CD4-positive, alpha-beta T cell (primary cell): ENCODE results near the gene DNAH2. TPM values are rescaled to one million over a fixed set of nuclear protein-coding genes. Genes with fewer than 3 reads are reported as not detected.

Source experiments
- ATAC-seq: fragments of 200-7000 bp; cut with Tn5 transposase; one replicate; pipeline ENCODE4 v1.10.0; 2022; ENCODE audit warnings: mild to moderate bottlenecking; ENCODE audit not compliant: poor library complexity
- CTCF ChIA-PET: fragments of 350-600 bp; sonication (Branson Sonifier 250); formaldehyde crosslinking; loops from one replicate; lab custom pipeline; 2021; ENCODE audit warnings: antibody characterized with exemption, inconsistent platforms; lab: Charles Lee
- POLR2A ChIA-PET: fragments of 350-600 bp; sonication (Branson Sonifier 250); formaldehyde crosslinking; loops from one replicate; lab custom pipeline; 2021; ENCODE audit warnings: antibody characterized with exemption, inconsistent platforms; lab: Charles Lee
- DNase-seq, 14 experiments: peaks; one replicate each; pipeline ENCODE4 v3.0.0-alpha.2; 2013 to 2020; ENCODE audit warnings: mixed read lengths in 2 of 14
- H3K27ac ChIP-seq, 2 donors: one replicate each; pipeline versions ENCODE4 v1.5.1 to v1.7.0; 2013; ENCODE audit warnings: low read length in 2 of 2, low read depth in 1 of 2, mild to moderate bottlenecking in 1 of 2
- H3K27me3 ChIP-seq, 2 experiments: 1 replicate in 1 of 2; 2 replicates in 1 of 2; pipeline versions ENCODE4 v1.6.1 to v1.7.0; 2013; ENCODE audit warnings: low read length in 2 of 2, control low read depth in 1 of 2, mild to moderate bottlenecking in 1 of 2, moderate library complexity in 1 of 2; ENCODE audit not compliant: insufficient read depth in 2 of 2, control insufficient read depth in 1 of 2
- H3K36me3 ChIP-seq: one replicate; pipeline ENCODE4 v1.6.1; 2013; ENCODE audit warnings: low read length, control low read depth; ENCODE audit not compliant: insufficient read depth
- H3K4me1 ChIP-seq: one replicate; pipeline ENCODE4 v1.6.1; 2013; ENCODE audit warnings: low read length, control low read depth; ENCODE audit not compliant: insufficient read depth
- H3K4me3 ChIP-seq: one replicate; pipeline ENCODE4 v1.5.1; 2013; ENCODE audit warnings: mild to moderate bottlenecking, low read length, moderate library complexity
- H3K9me3 ChIP-seq, 2 experiments: 1 replicate in 1 of 2; 2 replicates in 1 of 2; pipeline versions ENCODE4 v1.6.1 to v1.7.0; 2013; ENCODE audit warnings: low read length in 2 of 2, mild to moderate bottlenecking in 2 of 2, control low read depth in 1 of 2, moderate library complexity in 1 of 2; ENCODE audit not compliant: control insufficient read depth in 1 of 2, insufficient read depth in 1 of 2
- H3K27ac Mint-ChIP-seq: one replicate; pipeline ENCODE4 v1.8.0; 2020; ENCODE audit warnings: mixed read lengths
- H3K27me3 Mint-ChIP-seq: one replicate; pipeline ENCODE4 v1.8.0; 2021; ENCODE audit warnings: mixed read lengths
- H3K36me3 Mint-ChIP-seq: one replicate; pipeline ENCODE4 v1.8.0; 2021; ENCODE audit warnings: low read depth, mixed read lengths
- H3K4me1 Mint-ChIP-seq: one replicate; pipeline ENCODE4 v1.8.0; 2021; ENCODE audit warnings: low read depth, mixed read lengths
- H3K4me3 Mint-ChIP-seq: one replicate; pipeline ENCODE4 v1.8.0; 2020; ENCODE audit warnings: mild to moderate bottlenecking, mixed read lengths
- H3K9me3 Mint-ChIP-seq: one replicate; pipeline ENCODE4 v1.8.0; 2020; ENCODE audit warnings: mixed read lengths
- CTCF ChIP-seq: fragments of 200-600 bp; IDR thresholded peaks from one replicate; pipeline ENCODE4 v1.8.0; 2022; ENCODE audit warnings: antibody characterized with exemption, mild to moderate bottlenecking
- intact Hi-C, 2 experiments: fragments of 100-400 bp; cut with DNase I in 1 of 2; cut with micrococcal nuclease in 1 of 2; formaldehyde crosslinking; loops; one replicate each; pipeline versions ENCODE4 v1.15.1 to v1.9.0; 2023 to 2025; cut with DNase I, micrococcal nuclease
- total RNA-seq, 174 experiments: library from RNA in 2 of 174; stranded (reverse) in 2 of 174; gene quantifications; one replicate each; pipeline ENCODE4 v1.2.3 and lab custom pipeline; 2021 to 2026

DNAH2 gene
- total RNA-seq, 2 experiments from 2014 or later = not detected

- CTCF ChIA-PET = interaction anchor here (1.9 kb wide), 1 partner anchor 11 kb away, joined by 6 read pairs; no protein-coding TSS in a partner anchor
- POLR2A ChIA-PET = interaction anchor here (0.6 to 2.6 kb wide), 4 partner anchors 14 to 276 kb away, joined by 6 to 79 read pairs (median 40); partner anchors contain the start of genes CD68 and KDM6B
- Mint-ChIP-seq H3K36me3 (peaks cover 34% of the 10 kb centered on the region), H3K27ac (no peak overlapping the region), H3K27me3 (no peaks in the 10 kb centered on the region), H3K4me1 (peaks cover 14% of the 10 kb centered on the region), H3K4me3 (no peak overlapping the region), H3K9me3 (no peaks in the 10 kb centered on the region)
- DNase-seq = peak in 2 of 14 experiments; percentile 28 to 34
- peaks cover 54% of the 10 kb centered on the region for H3K4me1 ChIP-seq
- TF ChIP-seq CTCF = no peak
- ATAC-seq = no peak
- no peak overlapping the region for H3K4me3 ChIP-seq
- H3K9me3 ChIP-seq = no peaks in the 10 kb centered on the region
- intact Hi-C loops = loop anchor here in 1 of 2 experiments (2.0 to 10.0 kb wide), 3 partner anchors 13 to 821 kb away; partner anchors contain the start of genes NEURL4 and SLC16A13
- H3K27ac ChIP-seq = no peak overlapping the region
- H3K27me3 ChIP-seq = no peaks in the 10 kb centered on the region
- peaks cover 18% of the 10 kb centered on the region for H3K36me3 ChIP-seq
Measured at GRCh38 chr17:7855660-7856010, 138.1 kb downstream of the DNAH2 start.

GRCh38 chr17:7856011-7856810 is 138.7 kb downstream of the DNAH2 start:
- H3K27ac Mint-ChIP-seq = no peak overlapping the region
- Histone ChIP-seq H3K4me3 (peak overlapping the region; percentile 74), H3K27me3 (no peaks in the 10 kb centered on the region), H3K9me3 (no peaks in the 10 kb centered on the region), H3K4me1 (peaks cover 48% of the 10 kb centered on the region), H3K27ac (peak overlapping the region; percentile 84 to 96), H3K36me3 (peaks cover 17% of the 10 kb centered on the region)
- DNase-seq (peak in 7 of 14 experiments; percentile 28 to 77 (median 40)), ATAC-seq (no peak)
- intact Hi-C loops = loop anchor here in 1 of 2 experiments (2.0 to 10.0 kb wide), 3 partner anchors 13 to 821 kb away; partner anchors contain the start of genes NEURL4 and SLC16A13
- ChIA-PET CTCF (interaction anchor here (1.1 to 2.0 kb wide), 7 partner anchors 11 to 134 kb away, joined by 3 to 13 read pairs (median 5); partner anchors contain the start of gene KDM6B), POLR2A (interaction anchor here (0.6 to 2.6 kb wide), 20 partner anchors 13 to 582 kb away, joined by 3 to 79 read pairs (median 8); partner anchors contain the start of genes BORCS6, CD68, CNTROB and FXR2)
- no peaks in the 10 kb centered on the region for H3K9me3 Mint-ChIP-seq
- peaks cover 9% of the 10 kb centered on the region for H3K4me1 Mint-ChIP-seq
- TF ChIP-seq CTCF = no peak
- H3K27me3 Mint-ChIP-seq = no peaks in the 10 kb centered on the region
- H3K4me3 Mint-ChIP-seq = no peak overlapping the region
- H3K36me3 Mint-ChIP-seq = peaks cover 28% of the 10 kb centered on the region

DNA sequence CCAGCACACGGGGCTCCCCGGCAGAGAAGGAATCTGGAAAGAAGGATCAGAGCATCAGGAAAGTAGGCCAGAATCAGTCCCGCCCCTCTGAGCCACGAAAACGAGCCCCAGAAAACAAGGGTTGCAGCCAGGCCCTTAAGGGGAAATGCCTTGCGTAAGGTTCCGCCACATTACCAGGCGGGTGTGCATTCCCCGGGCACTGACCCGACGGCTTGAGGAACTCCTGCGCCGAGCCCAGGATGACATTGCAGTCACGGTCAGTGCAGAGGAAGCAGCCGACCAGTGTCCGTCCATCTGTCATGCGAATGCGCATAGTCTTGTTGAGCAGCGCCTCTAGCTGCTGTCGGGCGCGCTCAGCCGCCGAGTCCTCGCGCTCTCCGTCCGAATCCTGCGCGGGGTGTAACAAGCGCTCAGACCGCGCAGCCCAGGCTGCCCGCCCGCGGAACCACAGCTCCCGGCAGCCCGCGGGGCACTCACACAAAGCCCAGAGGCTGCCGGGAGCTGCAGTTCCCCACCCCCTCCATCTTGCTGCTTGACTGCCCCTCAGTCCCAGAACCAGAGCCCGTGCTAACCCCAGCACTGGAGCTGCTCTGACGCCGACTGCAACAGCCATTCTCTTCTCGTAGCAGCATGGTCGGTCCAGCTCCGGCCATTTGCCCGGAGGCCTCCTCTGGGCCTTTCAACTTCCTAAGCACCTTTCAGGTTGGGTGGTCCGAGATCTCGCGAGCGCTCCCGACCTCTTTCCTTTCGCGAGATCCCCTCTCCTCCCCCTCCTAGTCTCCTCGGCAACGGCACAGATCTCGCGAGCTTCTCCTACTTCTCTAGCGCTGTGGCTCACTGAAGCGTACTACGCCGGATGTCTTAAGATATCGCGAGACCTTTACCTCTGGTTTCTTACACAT is 139.5 kb downstream of the DNAH2 start, which contains the start of gene NAA38:
Gene NAA38, minus strand, starts transcription at position 749 of the 902 bp plus-strand sequence. Its CDS starts 96 bp downstream, at position 653.
- Mint-ChIP-seq H3K36me3 (peaks cover 26% of the 10 kb centered on the region), H3K27me3 (no peaks in the 10 kb centered on the region), H3K4me3 (no peak within 1 kb of the TSS), H3K27ac (no peak within 1 kb of the TSS), H3K4me1 (peaks cover under 1% of the 10 kb centered on the region), H3K9me3 (no peaks in the 10 kb centered on the region)
- Histone ChIP-seq H3K4me3 (peak within 1 kb of the TSS; percentile 74), H3K9me3 (no peaks in the 10 kb centered on the region), H3K4me1 (peaks cover 39% of the 10 kb centered on the region), H3K27me3 (no peaks in the 10 kb centered on the region), H3K27ac (peak within 1 kb of the TSS; percentile 84 to 96), H3K36me3 (peaks cover 17% of the 10 kb centered on the region)
- ATAC-seq = peak; percentile 82
- peak; percentile 86 to 99 (median 91) for DNase-seq
- TF ChIP-seq CTCF = no peak
- intact Hi-C loops = loop anchor here (1.0 to 10.0 kb wide), 5 partner anchors 14 to 822 kb away; partner anchors contain the start of genes NEURL4 (in 1 of the 2) and SLC16A13 (in 1 of the 2)
- ChIA-PET POLR2A (interaction anchor here (0.6 to 2.6 kb wide), 34 partner anchors 9 to 581 kb away, joined by 3 to 79 read pairs (median 4); partner anchors contain the start of genes BORCS6, CNTROB, CTC1 and FXR2), CTCF (interaction anchor here (0.8 to 2.0 kb wide), 11 partner anchors 12 to 170 kb away, joined by 3 to 13 read pairs (median 4); partner anchors contain the start of genes KDM6B and TP53)
